SK-N-SH (cell line): ENCODE measurements around the gene LPCAT1. TPM values are rescaled to one million over a fixed set of nuclear protein-coding genes. Genes with fewer than 3 reads are reported as not detected.

Experiments
- CTCF ChIA-PET: fragments of 300-600, 350-600 bp; formaldehyde crosslinking; extraction: SDS; loops from one replicate; lab custom pipeline; 2021; lab: Yijun Ruan, JAX
- POLR2A ChIA-PET: fragments of 350-600 bp; sonication (Branson Sonifier 250); formaldehyde crosslinking; extraction: SDS; loops from one replicate; lab custom pipeline; 2020; ENCODE audit warnings: antibody characterized with exemption, inconsistent platforms; lab: Yijun Ruan, JAX
- DNase-seq: peaks from one replicate; pipeline ENCODE4 v3.0.0; 2012
- H2AFZ ChIP-seq: fragments of 200-600 bp; sonication (generic); 2 replicates; pipeline ENCODE4 v1.8.1; 2016; ENCODE audit warnings: antibody characterized with exemption, mild to moderate bottlenecking, low read depth
- H3F3A ChIP-seq: fragments of 200-600 bp; sonication (generic); replicated peaks from 2 replicates; pipeline ENCODE3; 2016; ENCODE audit warnings: antibody characterized with exemption, mild to moderate bottlenecking; ENCODE audit not compliant: insufficient read depth
- H3K27ac ChIP-seq, 2 experiments: fragments of 200-500 bp in 1 of 2; fragments of 200-600 bp in 1 of 2; sonication (Bioruptor generic) in 1 of 2; sonication (generic), shearing (Covaris generic) in 1 of 2; 2 replicates each; pipeline versions ENCODE4 v1.5.1 to v1.6.1; 2014 to 2016; ENCODE audit warnings: low read depth in 2 of 2, inconsistent platforms in 1 of 2, low read length in 1 of 2, mild to moderate bottlenecking in 1 of 2, mixed read lengths in 1 of 2
- H3K27me3 ChIP-seq: fragments of 200-600 bp; sonication (generic), shearing (Covaris generic); 2 replicates; pipeline ENCODE4 v1.6.1; 2016; ENCODE audit warnings: mixed run types; ENCODE audit not compliant: insufficient read depth
- H3K36me3 ChIP-seq, 2 experiments: fragments of 200-500 bp in 1 of 2; fragments of 200-600 bp in 1 of 2; sonication (Bioruptor generic) in 1 of 2; sonication (generic) in 1 of 2; replicated peaks in 1 of 2; 2 replicates each; pipeline versions ENCODE3 to v1.5.1; 2014 to 2016; ENCODE audit warnings: low read length in 1 of 2, mild to moderate bottlenecking in 1 of 2; ENCODE audit not compliant: insufficient read depth in 2 of 2, control insufficient read depth in 1 of 2
- H3K4me1 ChIP-seq, 2 experiments: fragments of 200-500 bp in 1 of 2; fragments of 200-600 bp in 1 of 2; sonication (Bioruptor generic) in 1 of 2; sonication (generic), shearing (Covaris generic) in 1 of 2; 2 replicates each; pipeline versions ENCODE4 v1.5.1 to v1.6.1; 2014 to 2016; ENCODE audit warnings: low read depth in 1 of 2, low read length in 1 of 2, mixed run types in 1 of 2; ENCODE audit not compliant: insufficient read depth in 2 of 2, control insufficient read depth in 1 of 2
- H3K4me2 ChIP-seq: fragments of 200-600 bp; sonication (generic), shearing (Covaris generic); 2 replicates; pipeline ENCODE4 v1.6.1; 2017; ENCODE audit warnings: mixed run types
- H3K4me3 ChIP-seq, 2 experiments: fragments of 200-500 bp in 1 of 2; fragments of 200-600 bp in 1 of 2; sonication (Bioruptor generic) in 1 of 2; sonication (generic), shearing (Covaris generic) in 1 of 2; 2 replicates each; pipeline versions ENCODE4 v1.5.1 to v1.8.1; 2014 to 2016; ENCODE audit warnings: low read depth in 2 of 2, inconsistent platforms in 1 of 2, low read length in 1 of 2, mild to moderate bottlenecking in 1 of 2, mixed read lengths in 1 of 2, moderate library complexity in 1 of 2
- H3K79me2 ChIP-seq: fragments of 200-600 bp; sonication (generic); 2 replicates; pipeline ENCODE4 v1.8.1; 2017; ENCODE audit warnings: mild to moderate bottlenecking; ENCODE audit not compliant: insufficient read depth
- H3K9ac ChIP-seq: fragments of 200-600 bp; sonication (generic); 2 replicates; pipeline ENCODE4 v1.6.1; 2017; ENCODE audit warnings: mixed run types
- H3K9me2 ChIP-seq: fragments of 200-600 bp; sonication (generic); 2 replicates; pipeline ENCODE4 v1.6.1; 2017; ENCODE audit warnings: mixed run types
- H3K9me3 ChIP-seq: fragments of 200-600 bp; sonication (generic); 2 replicates; pipeline ENCODE4 v1.6.1; 2017; ENCODE audit warnings: mixed run types, mild to moderate bottlenecking, moderate library complexity
- H4K20me1 ChIP-seq: fragments of 200-600 bp; sonication (generic); 2 replicates; pipeline ENCODE4 v1.6.1; 2017; ENCODE audit warnings: mild to moderate bottlenecking, mixed run types; ENCODE audit not compliant: insufficient read depth
- CHD2 ChIP-seq: fragments of 150-350 bp; IDR thresholded peaks from 2 replicates; pipeline ENCODE4 v1.6.1; 2018; ENCODE audit warnings: low read length; ENCODE audit not compliant: partially characterized antibody
- ELF1 ChIP-seq: IDR thresholded peaks from 2 replicates; pipeline ENCODE4 v1.4.0; 2012
- EZH2phosphoT487 ChIP-seq: fragments of 200-600 bp; sonication (generic); IDR thresholded peaks from 2 replicates; pipeline ENCODE4 v1.6.1; 2017; ENCODE audit warnings: low read depth, mixed run types, mild to moderate bottlenecking, antibody characterized with exemption, moderate library complexity, borderline replicate concordance
- FOSL2 ChIP-seq: IDR thresholded peaks from 2 replicates; pipeline ENCODE4 v1.4.0; 2012; ENCODE audit warnings: low read depth, mild to moderate bottlenecking, moderate library complexity, borderline replicate concordance
- FOXM1 ChIP-seq: IDR thresholded peaks from 2 replicates; pipeline ENCODE4 v1.4.0; 2012; ENCODE audit warnings: low read depth, mild to moderate bottlenecking
- MAX ChIP-seq: IDR thresholded peaks from 2 replicates; pipeline ENCODE4 v1.4.0; 2012; ENCODE audit warnings: low read depth
- MEF2A ChIP-seq: IDR thresholded peaks from 2 replicates; pipeline ENCODE4 v1.4.0; 2012; ENCODE audit warnings: low read depth, borderline replicate concordance
- NFIC ChIP-seq: IDR thresholded peaks from 2 replicates; pipeline ENCODE4 v1.4.0; 2012; ENCODE audit warnings: borderline replicate concordance
- NRF1 ChIP-seq: IDR thresholded peaks from 2 replicates; pipeline ENCODE4 v1.6.1; 2012; ENCODE audit warnings: low read depth, mild to moderate bottlenecking, low read length
- RCOR1 ChIP-seq: fragments of 150-350 bp; IDR thresholded peaks from 2 replicates; pipeline ENCODE4 v1.6.1; 2017; ENCODE audit warnings: antibody characterized with exemption, low read length
- RXRA ChIP-seq: IDR thresholded peaks from 2 replicates; pipeline ENCODE4 v1.4.0; 2012; ENCODE audit warnings: low read depth, mild to moderate bottlenecking, borderline replicate concordance
- SMC3 ChIP-seq: IDR thresholded peaks from 2 replicates; pipeline ENCODE4 v1.6.1; 2012; ENCODE audit warnings: low read depth, low read length, improper control_type of control experiment
- TAF1 ChIP-seq: IDR thresholded peaks from 2 replicates; pipeline ENCODE4 v1.6.1; 2012; ENCODE audit warnings: low read depth, mild to moderate bottlenecking, low read length, moderate library complexity, borderline replicate concordance
- TEAD4 ChIP-seq: IDR thresholded peaks from 2 replicates; pipeline ENCODE4 v1.4.0; 2012; ENCODE audit warnings: mild to moderate bottlenecking, borderline replicate concordance; ENCODE audit not compliant: insufficient read depth
- ZBTB33 ChIP-seq: IDR thresholded peaks from 2 replicates; pipeline ENCODE4 v1.4.0; 2012; ENCODE audit warnings: low read depth, borderline replicate concordance
- WGBS: methylation state at CpG from one replicate; pipeline ENCODE4 v1.1.6; 2017; ENCODE audit warnings: low lambda C conversion rate; 5-methylcytosine and 5-hydroxymethylcytosine counted together
- polyA plus RNA-seq, 3 experiments: library from polyadenylated mRNA; depleted of rRNA; stranded (reverse); fragments of >200 nt; gene quantifications; 2 replicates each; pipeline ENCODE4 v1.2.3, GENCODE V29; 2012
- TF ChIP-seq, protein P1 (sequence below): fragments of 150-350 bp; IDR thresholded peaks from 2 replicates; pipeline ENCODE4 v1.6.1; 2016; ENCODE audit warnings: mild to moderate bottlenecking, low read depth, low read length
- TF ChIP-seq, protein P2 (sequence below): fragments of 200-600 bp; sonication (generic); IDR thresholded peaks from 2 replicates; pipeline ENCODE4 v1.6.1; 2017; ENCODE audit warnings: antibody characterized with exemption, mild to moderate bottlenecking, moderate library complexity

LPCAT1 gene
- polyA plus RNA-seq, 1 of the 3 experiments (the other 2 are of a cell fraction), result 42.3 TPM

- 92% methylated on average over 17 of the region's 17 CpGs for WGBS
- Histone ChIP-seq H3K4me1 (peaks cover 0 to 3% of the 10 kb centered on the region in 2 experiments; a peak in 1 of 4 replicates), H3K9me2 (no peaks in the 10 kb centered on the region), H3K27ac (no peak overlapping the region), H3K79me2 (peaks cover 40% of the 10 kb centered on the region; the same call in 1 of the 2 replicates), H3K36me3 (peaks cover 4 to 21% of the 10 kb centered on the region in 2 experiments)
- CTCF ChIA-PET, result interaction anchor here (1.2 to 1.5 kb wide), 2 partner anchors 12 to 146 kb away, joined by 3 to 4 read pairs; no protein-coding TSS in a partner anchor
- TF ChIP-seq SMC3 (no peak), ZBTB33 (no peak), NRF1 (no peak), FOXM1 (no peak), CHD2 (no peak), RXRA (no peak), MAX (no peak), TAF1 (no peak), EZH2phosphoT487 (no peak), FOSL2 (no peak), ELF1 (no peak), RCOR1 (no peak), NFIC (no peak), TEAD4 (no peak), MEF2A (no peak)
- TF ChIP-seq, protein P1, sequence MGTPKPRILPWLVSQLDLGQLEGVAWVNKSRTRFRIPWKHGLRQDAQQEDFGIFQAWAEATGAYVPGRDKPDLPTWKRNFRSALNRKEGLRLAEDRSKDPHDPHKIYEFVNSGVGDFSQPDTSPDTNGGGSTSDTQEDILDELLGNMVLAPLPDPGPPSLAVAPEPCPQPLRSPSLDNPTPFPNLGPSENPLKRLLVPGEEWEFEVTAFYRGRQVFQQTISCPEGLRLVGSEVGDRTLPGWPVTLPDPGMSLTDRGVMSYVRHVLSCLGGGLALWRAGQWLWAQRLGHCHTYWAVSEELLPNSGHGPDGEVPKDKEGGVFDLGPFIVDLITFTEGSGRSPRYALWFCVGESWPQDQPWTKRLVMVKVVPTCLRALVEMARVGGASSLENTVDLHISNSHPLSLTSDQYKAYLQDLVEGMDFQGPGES, result no peak
- TF ChIP-seq, protein P2, sequence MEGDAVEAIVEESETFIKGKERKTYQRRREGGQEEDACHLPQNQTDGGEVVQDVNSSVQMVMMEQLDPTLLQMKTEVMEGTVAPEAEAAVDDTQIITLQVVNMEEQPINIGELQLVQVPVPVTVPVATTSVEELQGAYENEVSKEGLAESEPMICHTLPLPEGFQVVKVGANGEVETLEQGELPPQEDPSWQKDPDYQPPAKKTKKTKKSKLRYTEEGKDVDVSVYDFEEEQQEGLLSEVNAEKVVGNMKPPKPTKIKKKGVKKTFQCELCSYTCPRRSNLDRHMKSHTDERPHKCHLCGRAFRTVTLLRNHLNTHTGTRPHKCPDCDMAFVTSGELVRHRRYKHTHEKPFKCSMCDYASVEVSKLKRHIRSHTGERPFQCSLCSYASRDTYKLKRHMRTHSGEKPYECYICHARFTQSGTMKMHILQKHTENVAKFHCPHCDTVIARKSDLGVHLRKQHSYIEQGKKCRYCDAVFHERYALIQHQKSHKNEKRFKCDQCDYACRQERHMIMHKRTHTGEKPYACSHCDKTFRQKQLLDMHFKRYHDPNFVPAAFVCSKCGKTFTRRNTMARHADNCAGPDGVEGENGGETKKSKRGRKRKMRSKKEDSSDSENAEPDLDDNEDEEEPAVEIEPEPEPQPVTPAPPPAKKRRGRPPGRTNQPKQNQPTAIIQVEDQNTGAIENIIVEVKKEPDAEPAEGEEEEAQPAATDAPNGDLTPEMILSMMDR, result no peak
- TF ChIP-seq, all 33 proteins: peak for 0
- H3K27me3 ChIP-seq, result no peaks in the 10 kb centered on the region
- H3K9ac ChIP-seq, result no peak overlapping the region
- no peak overlapping the region for H3K4me2 ChIP-seq
- no peaks in the 10 kb centered on the region for H3K9me3 ChIP-seq
- peaks cover 58% of the 10 kb centered on the region for H4K20me1 ChIP-seq
- no peak overlapping the region for H2AFZ ChIP-seq
- H3K4me3 ChIP-seq, result no peak overlapping the region
- H3F3A ChIP-seq, result no peaks in the 10 kb centered on the region
- POLR2A ChIA-PET, result no interaction called here
- no peak for DNase-seq
Observed at GRCh38 chr5:1498623-1499416, 24.9 kb downstream of the LPCAT1 start.
